SK-N-SH treated with all-trans-retinoic acid at 6 μM for 48 hours (cell line): Measurements from ENCODE around the gene TSNAXIP1.

Experiments
- ATAC-seq: fragments of 200-7000 bp; cut with Tn5 transposase; 3 replicates; pipeline ENCODE4 v1.9.1; 2020; ENCODE audit warnings: mild to moderate bottlenecking, moderate library complexity
- ARNTL ChIP-seq: fragments of 450-650 bp; formaldehyde crosslinking; IDR thresholded peaks from 2 replicates; pipeline ENCODE4 v1.5.0; 2020; ENCODE audit warnings: low read depth, mild to moderate bottlenecking, moderate library complexity, borderline replicate concordance
- BACH2 ChIP-seq: fragments of 250-450 bp; sonication (Bioruptor Pico); IDR thresholded peaks from 2 replicates; pipeline ENCODE4 v1.9.0; 2021; ENCODE audit warnings: mild to moderate bottlenecking, borderline replicate concordance
- CSDC2 ChIP-seq: fragments of 250-450 bp; sonication (Bioruptor Pico); IDR thresholded peaks from 2 replicates; pipeline ENCODE4 v1.5.0; 2020; ENCODE audit warnings: mild to moderate bottlenecking, moderate library complexity
- ESRRG ChIP-seq: fragments of 250-450 bp; sonication (Bioruptor Pico); IDR thresholded peaks from 2 replicates; pipeline ENCODE4 v1.6.1; 2021; ENCODE audit warnings: mild to moderate bottlenecking
- GLIS3 ChIP-seq: fragments of 250-450 bp; sonication (Bioruptor Pico); IDR thresholded peaks from 2 replicates; pipeline ENCODE4 v1.5.0; 2020; ENCODE audit warnings: mild to moderate bottlenecking, moderate library complexity
- ISL1 ChIP-seq: fragments of 250-450 bp; sonication (Bioruptor Pico); IDR thresholded peaks from 2 replicates; pipeline ENCODE4 v2.1.2; 2022; ENCODE audit warnings: mild to moderate bottlenecking, moderate library complexity
- OSR1 ChIP-seq: fragments of 250-450 bp; sonication (Bioruptor Pico); IDR thresholded peaks from 2 replicates; pipeline ENCODE4 v1.8.0; 2022; ENCODE audit warnings: moderate library complexity, mild to moderate bottlenecking, inconsistent platforms
- PPARA ChIP-seq: fragments of 250-450 bp; sonication (Bioruptor Pico); IDR thresholded peaks from 2 replicates; pipeline ENCODE4 v1.5.0; 2020; ENCODE audit warnings: mild to moderate bottlenecking, borderline replicate concordance
- RARB ChIP-seq: fragments of 250-450 bp; sonication (Bioruptor Pico); IDR thresholded peaks from 2 replicates; pipeline ENCODE4 v1.8.0; 2021; ENCODE audit warnings: mild to moderate bottlenecking, moderate library complexity
- SNAI2 ChIP-seq: fragments of 250-450 bp; sonication (Bioruptor Pico); IDR thresholded peaks from 2 replicates; pipeline ENCODE4 v1.5.0; 2020; ENCODE audit warnings: mild to moderate bottlenecking, moderate library complexity
- TOX ChIP-seq: fragments of 250-450 bp; sonication (Bioruptor Pico); IDR thresholded peaks from 2 replicates; pipeline ENCODE4 v1.8.0; 2021; ENCODE audit warnings: mild to moderate bottlenecking, moderate library complexity, borderline replicate concordance
- ZC3H10 ChIP-seq: fragments of 250-450 bp; sonication (Bioruptor Pico); IDR thresholded peaks from 2 replicates; pipeline ENCODE4 v1.5.1; 2021; ENCODE audit warnings: mild to moderate bottlenecking, moderate library complexity
- ZFP3 ChIP-seq: fragments of 250-450 bp; sonication (Bioruptor Pico); IDR thresholded peaks from 2 replicates; pipeline ENCODE4 v1.5.0; 2020; ENCODE audit warnings: mild to moderate bottlenecking, moderate library complexity
- ZFP30 ChIP-seq: fragments of 450-650 bp; formaldehyde crosslinking; IDR thresholded peaks from 2 replicates; pipeline ENCODE4 v1.5.0; 2022; ENCODE audit warnings: mild to moderate bottlenecking, moderate library complexity
- ZNF565 ChIP-seq: fragments of 450-650 bp; formaldehyde crosslinking; conservative IDR thresholded peaks from 2 replicates; pipeline ENCODE4 v1.5.0; 2020; ENCODE audit warnings: low read depth, mild to moderate bottlenecking, moderate library complexity
- ZNF70 ChIP-seq: fragments of 450-650 bp; formaldehyde crosslinking; IDR thresholded peaks from 2 replicates; pipeline ENCODE4 v1.5.0; 2020; ENCODE audit warnings: mild to moderate bottlenecking, moderate library complexity
- ZNF8 ChIP-seq: fragments of 450-650 bp; formaldehyde crosslinking; IDR thresholded peaks from 2 replicates; pipeline ENCODE4 v1.5.0; 2020; ENCODE audit warnings: mild to moderate bottlenecking, moderate library complexity
- TF ChIP-seq, protein P1 (sequence below): fragments of 250-450 bp; sonication (Bioruptor Pico); IDR thresholded peaks from 2 replicates; pipeline ENCODE4 v1.8.0; 2021; ENCODE audit warnings: low read depth, mild to moderate bottlenecking, moderate library complexity, borderline replicate concordance
- TF ChIP-seq, protein P2 (sequence below): fragments of 250-450 bp; sonication (Bioruptor Pico); IDR thresholded peaks from 2 replicates; pipeline ENCODE4 v1.5.0; 2020; ENCODE audit warnings: mild to moderate bottlenecking, moderate library complexity
- TF ChIP-seq, protein P3 (sequence below): fragments of 250-450 bp; sonication (Bioruptor Pico); IDR thresholded peaks from 2 replicates; pipeline ENCODE4 v1.5.1; 2021; ENCODE audit warnings: mild to moderate bottlenecking, moderate library complexity
- TF ChIP-seq, protein P4 (sequence below): fragments of 250-450 bp; sonication (Bioruptor Pico); IDR thresholded peaks from 2 replicates; pipeline ENCODE4 v1.8.0; 2020; ENCODE audit warnings: mild to moderate bottlenecking, moderate library complexity, borderline replicate concordance
- TF ChIP-seq, protein P5 (sequence below): fragments of 250-450 bp; sonication (Bioruptor Pico); IDR thresholded peaks from 2 replicates; pipeline ENCODE4 v1.5.1; 2020; ENCODE audit warnings: low read depth, mild to moderate bottlenecking, moderate library complexity

Gene TSNAXIP1

DNA sequence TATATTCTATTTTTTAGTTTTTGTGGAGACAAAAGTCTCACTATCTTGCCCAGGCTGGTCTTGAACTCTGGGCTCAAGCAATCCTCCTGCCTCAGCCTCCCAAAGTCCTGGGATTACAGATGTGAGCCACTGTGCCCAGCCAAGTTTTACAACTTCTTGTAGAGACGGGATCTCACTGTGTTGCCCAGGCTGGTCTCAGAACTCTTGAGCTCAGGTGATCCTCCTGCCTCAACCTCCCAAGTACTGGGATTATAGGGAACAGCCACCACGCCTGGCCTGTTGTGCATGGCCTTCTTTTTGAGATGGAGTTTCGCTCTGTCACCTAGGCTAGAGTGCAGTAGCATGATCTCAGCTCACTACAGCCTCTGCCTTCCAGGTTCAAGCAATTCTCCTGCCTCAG lies 47.0 kb downstream of the TSNAXIP1 start:
- no peak for ATAC-seq
- TF ChIP-seq ZFP3 (CRISPR knock-in tag) (no peak), ZNF8 (no peak), OSR1 (no peak), ISL1 (CRISPR knock-in tag) (no peak), TOX (CRISPR knock-in tag) (no peak), SNAI2 (no peak), ZNF565 (CRISPR knock-in tag) (no peak), ZC3H10 (CRISPR knock-in tag) (no peak), BACH2 (CRISPR knock-in tag) (no peak), ZFP30 (no peak), RARB (CRISPR knock-in tag) (no peak), ESRRG (no peak), CSDC2 (CRISPR knock-in tag) (no peak), PPARA (CRISPR knock-in tag) (no peak)
- TF ChIP-seq, protein P1, sequence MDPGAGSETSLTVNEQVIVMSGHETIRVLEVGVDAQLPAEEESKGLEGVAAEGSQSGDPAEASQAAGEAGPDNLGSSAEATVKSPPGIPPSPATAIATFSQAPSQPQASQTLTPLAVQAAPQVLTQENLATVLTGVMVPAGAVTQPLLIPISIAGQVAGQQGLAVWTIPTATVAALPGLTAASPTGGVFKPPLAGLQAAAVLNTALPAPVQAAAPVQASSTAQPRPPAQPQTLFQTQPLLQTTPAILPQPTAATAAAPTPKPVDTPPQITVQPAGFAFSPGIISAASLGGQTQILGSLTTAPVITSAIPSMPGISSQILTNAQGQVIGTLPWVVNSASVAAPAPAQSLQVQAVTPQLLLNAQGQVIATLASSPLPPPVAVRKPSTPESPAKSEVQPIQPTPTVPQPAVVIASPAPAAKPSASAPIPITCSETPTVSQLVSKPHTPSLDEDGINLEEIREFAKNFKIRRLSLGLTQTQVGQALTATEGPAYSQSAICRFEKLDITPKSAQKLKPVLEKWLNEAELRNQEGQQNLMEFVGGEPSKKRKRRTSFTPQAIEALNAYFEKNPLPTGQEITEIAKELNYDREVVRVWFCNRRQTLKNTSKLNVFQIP, result no peak
- TF ChIP-seq, protein P2, sequence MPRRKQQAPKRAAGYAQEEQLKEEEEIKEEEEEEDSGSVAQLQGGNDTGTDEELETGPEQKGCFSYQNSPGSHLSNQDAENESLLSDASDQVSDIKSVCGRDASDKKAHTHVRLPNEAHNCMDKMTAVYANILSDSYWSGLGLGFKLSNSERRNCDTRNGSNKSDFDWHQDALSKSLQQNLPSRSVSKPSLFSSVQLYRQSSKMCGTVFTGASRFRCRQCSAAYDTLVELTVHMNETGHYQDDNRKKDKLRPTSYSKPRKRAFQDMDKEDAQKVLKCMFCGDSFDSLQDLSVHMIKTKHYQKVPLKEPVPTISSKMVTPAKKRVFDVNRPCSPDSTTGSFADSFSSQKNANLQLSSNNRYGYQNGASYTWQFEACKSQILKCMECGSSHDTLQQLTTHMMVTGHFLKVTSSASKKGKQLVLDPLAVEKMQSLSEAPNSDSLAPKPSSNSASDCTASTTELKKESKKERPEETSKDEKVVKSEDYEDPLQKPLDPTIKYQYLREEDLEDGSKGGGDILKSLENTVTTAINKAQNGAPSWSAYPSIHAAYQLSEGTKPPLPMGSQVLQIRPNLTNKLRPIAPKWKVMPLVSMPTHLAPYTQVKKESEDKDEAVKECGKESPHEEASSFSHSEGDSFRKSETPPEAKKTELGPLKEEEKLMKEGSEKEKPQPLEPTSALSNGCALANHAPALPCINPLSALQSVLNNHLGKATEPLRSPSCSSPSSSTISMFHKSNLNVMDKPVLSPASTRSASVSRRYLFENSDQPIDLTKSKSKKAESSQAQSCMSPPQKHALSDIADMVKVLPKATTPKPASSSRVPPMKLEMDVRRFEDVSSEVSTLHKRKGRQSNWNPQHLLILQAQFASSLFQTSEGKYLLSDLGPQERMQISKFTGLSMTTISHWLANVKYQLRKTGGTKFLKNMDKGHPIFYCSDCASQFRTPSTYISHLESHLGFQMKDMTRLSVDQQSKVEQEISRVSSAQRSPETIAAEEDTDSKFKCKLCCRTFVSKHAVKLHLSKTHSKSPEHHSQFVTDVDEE (CRISPR knock-in tag), result no peak
- TF ChIP-seq, all 23 proteins: peak for 0

DNA sequence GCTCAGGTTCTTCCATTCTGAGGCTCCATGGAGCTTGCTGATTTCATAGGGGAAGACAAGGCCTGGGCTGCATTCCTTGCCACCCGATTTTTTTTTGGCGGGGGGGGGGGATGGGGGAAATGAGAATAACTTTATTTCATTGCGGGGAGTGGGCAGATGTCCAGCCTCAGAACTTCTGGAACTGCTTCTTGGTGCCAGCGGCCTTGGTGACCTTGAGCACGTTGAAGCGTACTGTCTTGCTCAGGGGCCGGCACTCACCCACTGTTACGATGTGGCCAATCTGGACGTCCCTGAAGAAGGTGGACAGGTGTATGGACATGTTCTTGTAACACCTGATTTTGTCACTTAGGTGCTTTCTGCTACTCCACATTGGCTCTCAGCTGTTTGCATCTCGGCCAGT lies 49.1 kb downstream of the TSNAXIP1 start:
- no peak for TF ChIP-seq GLIS3
- ATAC-seq, result no peak

DNA sequence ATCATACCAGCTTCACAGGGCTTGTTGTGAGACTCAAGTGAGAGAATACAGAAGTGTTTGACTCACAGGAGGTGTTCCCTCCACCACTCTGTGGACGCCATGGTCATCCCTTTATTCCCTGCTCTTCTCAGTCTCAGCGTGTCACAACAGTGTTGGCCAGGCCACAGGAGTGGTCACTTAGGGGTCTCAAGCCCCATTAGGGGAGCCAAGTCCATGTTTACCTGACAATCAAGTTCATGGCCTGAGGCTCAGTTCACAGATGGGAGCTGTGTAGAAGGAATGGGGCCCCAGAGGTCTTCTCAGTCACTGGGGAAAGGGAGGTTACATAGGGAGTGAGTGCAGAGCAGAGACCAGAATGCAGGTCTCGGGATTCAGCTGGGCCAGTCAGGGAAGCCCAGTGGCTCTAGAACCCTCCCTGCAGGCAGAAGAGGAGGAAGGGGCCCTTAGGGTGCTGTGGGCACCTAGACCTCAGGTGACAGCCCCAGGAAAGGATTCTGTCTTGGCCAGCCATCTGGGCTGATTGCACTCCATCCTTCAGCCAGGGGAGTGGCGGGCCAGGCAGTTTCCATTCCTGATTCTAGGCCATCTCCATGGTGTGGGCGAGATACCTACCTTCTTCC lies 50.3 kb downstream of the TSNAXIP1 start:
- no peak for ATAC-seq

More for the DNA sequence above, 50.3 kb downstream of the TSNAXIP1 start:
- TF ChIP-seq ARNTL (CRISPR knock-in tag) (no peak), ZFP3 (CRISPR knock-in tag) (no peak), ZNF70 (CRISPR knock-in tag) (no peak), ZC3H10 (CRISPR knock-in tag) (no peak), ESRRG (no peak), ZFP30 (no peak), GLIS3 (no peak), ZNF8 (no peak), PPARA (CRISPR knock-in tag) (no peak), OSR1 (no peak), BACH2 (CRISPR knock-in tag) (no peak), ZNF565 (CRISPR knock-in tag) (no peak), SNAI2 (no peak)
- TF ChIP-seq, protein P3, sequence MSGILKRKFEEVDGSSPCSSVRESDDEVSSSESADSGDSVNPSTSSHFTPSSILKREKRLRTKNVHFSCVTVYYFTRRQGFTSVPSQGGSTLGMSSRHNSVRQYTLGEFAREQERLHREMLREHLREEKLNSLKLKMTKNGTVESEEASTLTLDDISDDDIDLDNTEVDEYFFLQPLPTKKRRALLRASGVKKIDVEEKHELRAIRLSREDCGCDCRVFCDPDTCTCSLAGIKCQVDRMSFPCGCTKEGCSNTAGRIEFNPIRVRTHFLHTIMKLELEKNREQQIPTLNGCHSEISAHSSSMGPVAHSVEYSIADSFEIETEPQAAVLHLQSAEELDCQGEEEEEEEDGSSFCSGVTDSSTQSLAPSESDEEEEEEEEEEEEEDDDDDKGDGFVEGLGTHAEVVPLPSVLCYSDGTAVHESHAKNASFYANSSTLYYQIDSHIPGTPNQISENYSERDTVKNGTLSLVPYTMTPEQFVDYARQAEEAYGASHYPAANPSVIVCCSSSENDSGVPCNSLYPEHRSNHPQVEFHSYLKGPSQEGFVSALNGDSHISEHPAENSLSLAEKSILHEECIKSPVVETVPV (CRISPR knock-in tag), result no peak
- TF ChIP-seq, protein P1, result no peak
- TF ChIP-seq, protein P4, sequence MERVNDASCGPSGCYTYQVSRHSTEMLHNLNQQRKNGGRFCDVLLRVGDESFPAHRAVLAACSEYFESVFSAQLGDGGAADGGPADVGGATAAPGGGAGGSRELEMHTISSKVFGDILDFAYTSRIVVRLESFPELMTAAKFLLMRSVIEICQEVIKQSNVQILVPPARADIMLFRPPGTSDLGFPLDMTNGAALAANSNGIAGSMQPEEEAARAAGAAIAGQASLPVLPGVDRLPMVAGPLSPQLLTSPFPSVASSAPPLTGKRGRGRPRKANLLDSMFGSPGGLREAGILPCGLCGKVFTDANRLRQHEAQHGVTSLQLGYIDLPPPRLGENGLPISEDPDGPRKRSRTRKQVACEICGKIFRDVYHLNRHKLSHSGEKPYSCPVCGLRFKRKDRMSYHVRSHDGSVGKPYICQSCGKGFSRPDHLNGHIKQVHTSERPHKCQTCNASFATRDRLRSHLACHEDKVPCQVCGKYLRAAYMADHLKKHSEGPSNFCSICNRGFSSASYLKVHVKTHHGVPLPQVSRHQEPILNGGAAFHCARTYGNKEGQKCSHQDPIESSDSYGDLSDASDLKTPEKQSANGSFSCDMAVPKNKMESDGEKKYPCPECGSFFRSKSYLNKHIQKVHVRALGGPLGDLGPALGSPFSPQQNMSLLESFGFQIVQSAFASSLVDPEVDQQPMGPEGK (CRISPR knock-in tag), result no peak
- TF ChIP-seq, protein P5, sequence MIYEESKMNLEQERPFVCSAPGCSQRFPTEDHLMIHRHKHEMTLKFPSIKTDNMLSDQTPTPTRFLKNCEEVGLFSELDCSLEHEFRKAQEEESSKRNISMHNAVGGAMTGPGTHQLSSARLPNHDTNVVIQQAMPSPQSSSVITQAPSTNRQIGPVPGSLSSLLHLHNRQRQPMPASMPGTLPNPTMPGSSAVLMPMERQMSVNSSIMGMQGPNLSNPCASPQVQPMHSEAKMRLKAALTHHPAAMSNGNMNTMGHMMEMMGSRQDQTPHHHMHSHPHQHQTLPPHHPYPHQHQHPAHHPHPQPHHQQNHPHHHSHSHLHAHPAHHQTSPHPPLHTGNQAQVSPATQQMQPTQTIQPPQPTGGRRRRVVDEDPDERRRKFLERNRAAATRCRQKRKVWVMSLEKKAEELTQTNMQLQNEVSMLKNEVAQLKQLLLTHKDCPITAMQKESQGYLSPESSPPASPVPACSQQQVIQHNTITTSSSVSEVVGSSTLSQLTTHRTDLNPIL (CRISPR knock-in tag), result no peak
- TF ChIP-seq, protein P2 (CRISPR knock-in tag), result no peak
